ENCODE data around the gene ACAP3. TPM values are rescaled to one million over a fixed set of nuclear protein-coding genes. Genes with fewer than 3 reads are reported as not detected.

The ACAP3 gene
- total and polyA plus RNA-seq, 4 donors: 2.7 to 24.8 (median 15.0) TPM

- TF ChIP-seq MAX (IDR thresholded peaks at IDR 0.05) (no peak), CTCF (IDR thresholded peaks at IDR 0.05; ENCODE audit: low read depth, low read length, missing input control) (no peak), FOXA1 (IDR thresholded peaks at IDR 0.05) (no peak), SP1 (IDR thresholded peaks at IDR 0.05) (no peak), EGR1 (IDR thresholded peaks at IDR 0.05; ENCODE audit: low read depth in 2 of 2) (no peak), GABPA (IDR thresholded peaks at IDR 0.05 in 1 of 2, conservative IDR thresholded peaks at IDR 0.05 in 1 of 2) (no peak), RXRA (IDR thresholded peaks at IDR 0.05) (no peak), TAF1 (conservative IDR thresholded peaks at IDR 0.05) (no peak), YY1 (IDR thresholded peaks at IDR 0.05) (no peak)
- Histone ChIP-seq H3K9me3 (ENCODE audit: control insufficient read depth in 4 of 4, low read length in 3 of 4) (no peaks in the 10 kb centered on the region), H3K9ac (ENCODE audit: low read depth in 1 of 2, low read length in 2 of 2) (peak overlapping the region in 1 of 2 donors; percentile 16), H3K4me3 (ENCODE audit: low read depth in 1 of 3, low read length in 3 of 3) (peak overlapping the region; percentile 79 to 89 (median 81)), H3K27ac (ENCODE audit: low read depth in 1 of 2, low read length in 2 of 2) (peak overlapping the region in 1 of 2 donors; percentile 50), H3K4me1 (ENCODE audit: control insufficient read depth in 4 of 4, insufficient read depth in 4 of 4, low read length in 3 of 4) (peaks cover 7 to 37% (median 26%) of the 10 kb centered on the region in 4 donors), H3K27me3 (ENCODE audit: control insufficient read depth in 4 of 4, insufficient read depth in 4 of 4, low read length in 3 of 4) (no peaks in the 10 kb centered on the region), H3K36me3 (ENCODE audit: control insufficient read depth in 4 of 4, insufficient read depth in 3 of 4, low read depth in 1 of 4, low read length in 3 of 4) (peaks cover 2 to 11% (median 9%) of the 10 kb centered on the region in 4 donors)
- no peak for DNase-seq (ENCODE audit: low spot score)
- under 1% methylated on average over 41 of the region's 41 CpGs for WGBS
Observed at GRCh38 chr1:1324084-1324523, 16.4 kb upstream of the ACAP3 start.

- Histone ChIP-seq H3K9ac (ENCODE audit: low read depth in 1 of 2, low read length in 2 of 2) (no peak overlapping the region), H3K27ac (ENCODE audit: low read depth in 1 of 2, low read length in 2 of 2) (no peak overlapping the region), H3K4me3 (ENCODE audit: low read depth in 1 of 3, low read length in 3 of 3) (no peak overlapping the region), H3K9me3 (ENCODE audit: control insufficient read depth in 4 of 4, low read length in 3 of 4) (no peaks in the 10 kb centered on the region), H3K4me1 (ENCODE audit: control insufficient read depth in 4 of 4, insufficient read depth in 4 of 4, low read length in 3 of 4) (peaks cover 7 to 39% (median 28%) of the 10 kb centered on the region in 4 donors), H3K27me3 (ENCODE audit: control insufficient read depth in 4 of 4, insufficient read depth in 4 of 4, low read length in 3 of 4) (no peaks in the 10 kb centered on the region), H3K36me3 (ENCODE audit: control insufficient read depth in 4 of 4, insufficient read depth in 3 of 4, low read depth in 1 of 4, low read length in 3 of 4) (peaks cover 2 to 9% (median 7%) of the 10 kb centered on the region in 4 donors)
- 97% methylated on average over 10 of the region's 10 CpGs for WGBS
- no peak for DNase-seq (ENCODE audit: low spot score)
- no peak for TF ChIP-seq RAD21 (IDR thresholded peaks at IDR 0.05)
- no peak for TF ChIP-seq MAX (IDR thresholded peaks at IDR 0.05)
- no peak for TF ChIP-seq ATF3 (IDR thresholded peaks at IDR 0.05)
- no peak for TF ChIP-seq HNF4A (conservative IDR thresholded peaks at IDR 0.05)
- TF ChIP-seq REST (IDR thresholded peaks at IDR 0.05): no peak
- TF ChIP-seq ZBTB33 (IDR thresholded peaks at IDR 0.05): no peak
- no peak for TF ChIP-seq TAF1 (conservative IDR thresholded peaks at IDR 0.05)
- TF ChIP-seq JUND (IDR thresholded peaks at IDR 0.05): no peak
- no peak for TF ChIP-seq EGR1 (IDR thresholded peaks at IDR 0.05; ENCODE audit: low read depth in 2 of 2)
- TF ChIP-seq GABPA (IDR thresholded peaks at IDR 0.05 in 1 of 2, conservative IDR thresholded peaks at IDR 0.05 in 1 of 2): no peak
- no peak for TF ChIP-seq RXRA (IDR thresholded peaks at IDR 0.05)
- TF ChIP-seq HNF4G (IDR thresholded peaks at IDR 0.05): no peak
- no peak for TF ChIP-seq SP1 (IDR thresholded peaks at IDR 0.05)
- TF ChIP-seq CTCF (IDR thresholded peaks at IDR 0.05; ENCODE audit: low read depth, low read length, missing input control): no peak
- TF ChIP-seq FOXA2 (IDR thresholded peaks at IDR 0.05): no peak
- TF ChIP-seq YY1 (IDR thresholded peaks at IDR 0.05): no peak
Observed at GRCh38 chr1:1322952-1323351, 15.2 kb upstream of the ACAP3 start.

Data from liver (tissue), 9 donors.